HG03378 (cell line): Measurements from ENCODE around the gene JARID2.

Experiments used
- ATAC-seq: cut with Tn5 transposase; IDR thresholded peaks from one replicate; pipeline ENCODE4 v1.9.1; 2021; ENCODE audit warnings: mild to moderate bottlenecking, moderate library complexity; ENCODE audit not compliant: unreplicated experiment

JARID2 gene

GRCh38 chr6:15389765-15390723 lies 144.2 kb downstream of the JARID2 start:
- no peak for ATAC-seq

DNA sequence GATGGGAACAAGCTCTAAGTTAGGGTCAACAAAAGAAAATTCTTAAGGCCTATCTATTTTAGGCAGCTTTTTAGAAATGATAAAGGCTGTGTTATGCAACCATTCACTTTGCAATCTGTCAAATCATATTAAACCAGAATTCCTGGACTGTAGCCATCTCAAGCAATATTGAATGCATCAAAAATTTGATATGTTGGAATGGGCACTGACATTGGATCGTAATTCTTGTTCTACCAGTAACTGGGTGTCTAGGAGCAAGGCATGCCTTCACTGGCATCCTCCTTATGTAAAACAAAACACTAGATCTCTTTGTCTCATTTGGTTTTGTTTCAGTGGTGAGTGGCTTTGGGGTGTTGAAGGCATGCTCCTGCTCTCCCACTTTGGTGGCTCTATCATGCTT lies 145.6 kb downstream of the JARID2 start:
- ATAC-seq = no peak

DNA sequence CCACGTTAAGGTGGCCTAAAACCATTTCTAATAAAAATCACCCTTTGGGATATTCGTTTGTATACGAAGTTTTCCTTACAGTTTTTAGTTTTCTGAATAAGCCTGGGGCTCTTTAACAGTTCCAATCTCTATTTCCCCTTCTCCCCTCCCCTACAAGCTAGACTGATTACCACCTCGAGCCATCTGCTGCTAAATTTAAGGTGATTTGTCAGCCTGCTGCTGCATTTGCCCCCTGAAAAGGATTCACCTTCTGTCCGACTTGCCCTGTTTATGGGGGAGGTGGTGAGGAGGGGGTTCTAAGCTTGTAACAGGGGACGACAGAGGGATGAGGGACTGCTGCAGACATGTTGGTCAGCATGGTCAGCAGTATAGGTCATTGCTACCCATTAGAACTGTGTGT lies 146.3 kb downstream of the JARID2 start:
- ATAC-seq = no peak

- no peak for ATAC-seq
Observed at GRCh38 chr6:15393605-15394004, 147.7 kb downstream of the JARID2 start.

DNA sequence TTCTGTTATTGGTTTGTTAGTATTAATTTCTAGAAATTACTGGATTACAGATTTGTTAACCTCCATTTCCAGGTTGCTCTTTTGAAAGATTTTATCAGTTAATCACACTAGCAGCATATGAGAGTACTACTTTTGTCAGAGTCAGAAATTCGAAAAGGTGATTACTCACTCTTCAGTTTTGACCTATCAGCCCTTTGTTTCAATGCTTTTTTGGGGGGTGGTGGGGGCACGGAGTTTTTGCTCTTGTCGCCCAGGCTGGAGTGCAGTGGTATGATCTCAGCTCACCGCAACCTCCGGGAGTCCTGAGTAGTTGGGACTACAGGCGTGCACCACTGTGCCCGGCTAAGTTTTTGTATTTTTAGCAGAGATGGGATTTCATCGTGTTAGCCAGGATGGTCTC lies 149.2 kb downstream of the JARID2 start:
- ATAC-seq = no peak

DNA sequence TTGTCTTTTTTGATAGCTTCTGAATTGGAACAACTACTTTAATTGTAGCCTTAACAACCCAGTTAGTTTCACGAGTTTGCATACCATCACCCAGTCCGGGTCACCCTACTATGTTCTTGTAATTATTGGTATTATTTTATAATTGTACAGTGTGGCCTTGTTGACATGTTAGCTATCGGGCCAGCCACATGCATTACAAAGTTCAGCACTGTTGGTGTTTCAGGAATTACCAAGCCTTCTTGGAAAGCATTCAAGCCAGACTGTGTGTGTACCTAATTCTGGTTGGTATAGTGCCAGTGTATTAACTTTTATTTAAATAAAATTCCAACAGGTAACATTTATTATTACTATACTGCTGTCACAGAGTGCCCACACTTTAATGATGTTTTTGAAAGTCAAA lies 150.9 kb downstream of the JARID2 start:
- no peak for ATAC-seq

GRCh38 chr6:15398633-15399275 lies 152.9 kb downstream of the JARID2 start:
- ATAC-seq = peak; percentile 61

GRCh38 chr6:15399641-15400470 lies 154.0 kb downstream of the JARID2 start:
- no peak for ATAC-seq

GRCh38 chr6:15400572-15401004 lies 154.7 kb downstream of the JARID2 start:
- no peak for ATAC-seq

DNA sequence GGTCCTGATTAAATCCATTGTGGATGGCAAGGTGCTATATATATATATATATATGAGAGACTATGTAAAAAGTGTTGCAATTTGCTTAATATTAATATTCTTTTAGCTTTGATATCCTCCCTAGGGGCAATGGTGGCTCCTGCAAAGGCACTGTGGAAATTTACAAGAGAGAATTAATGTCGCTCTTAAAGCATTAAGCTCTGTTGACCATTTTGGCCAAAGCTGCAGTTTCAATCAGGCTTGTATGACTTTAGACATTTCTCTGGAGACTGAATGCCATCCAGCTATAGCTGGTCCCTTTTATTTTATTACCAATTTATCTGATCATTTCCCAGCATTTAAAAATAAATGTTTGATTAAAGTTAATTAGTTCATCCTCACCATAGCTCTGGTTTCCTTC lies 155.3 kb downstream of the JARID2 start:
- no peak for ATAC-seq

DNA sequence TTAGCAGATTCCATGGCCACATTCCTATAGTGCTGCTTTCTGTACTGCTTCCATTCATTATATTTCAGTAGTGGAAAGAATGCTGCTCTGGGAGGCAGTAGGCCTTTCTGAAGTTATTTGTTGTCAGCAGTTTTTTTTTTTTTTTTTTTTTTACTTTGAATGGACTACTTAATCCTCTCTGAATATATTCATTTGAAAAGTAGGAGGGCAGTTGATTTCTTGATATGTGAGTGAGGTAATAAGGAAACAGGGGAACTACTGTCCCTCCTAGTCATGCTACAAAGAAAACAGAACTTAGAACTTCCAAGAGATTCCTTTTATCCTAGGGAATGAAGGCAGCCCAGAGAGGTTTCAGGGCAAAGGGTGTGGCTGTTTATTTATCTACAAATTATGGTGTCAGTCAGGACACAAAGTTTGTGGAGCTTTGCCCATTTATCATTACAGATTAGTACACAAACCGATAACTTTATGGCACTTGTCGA lies 155.9 kb downstream of the JARID2 start:
- no peak for ATAC-seq

DNA sequence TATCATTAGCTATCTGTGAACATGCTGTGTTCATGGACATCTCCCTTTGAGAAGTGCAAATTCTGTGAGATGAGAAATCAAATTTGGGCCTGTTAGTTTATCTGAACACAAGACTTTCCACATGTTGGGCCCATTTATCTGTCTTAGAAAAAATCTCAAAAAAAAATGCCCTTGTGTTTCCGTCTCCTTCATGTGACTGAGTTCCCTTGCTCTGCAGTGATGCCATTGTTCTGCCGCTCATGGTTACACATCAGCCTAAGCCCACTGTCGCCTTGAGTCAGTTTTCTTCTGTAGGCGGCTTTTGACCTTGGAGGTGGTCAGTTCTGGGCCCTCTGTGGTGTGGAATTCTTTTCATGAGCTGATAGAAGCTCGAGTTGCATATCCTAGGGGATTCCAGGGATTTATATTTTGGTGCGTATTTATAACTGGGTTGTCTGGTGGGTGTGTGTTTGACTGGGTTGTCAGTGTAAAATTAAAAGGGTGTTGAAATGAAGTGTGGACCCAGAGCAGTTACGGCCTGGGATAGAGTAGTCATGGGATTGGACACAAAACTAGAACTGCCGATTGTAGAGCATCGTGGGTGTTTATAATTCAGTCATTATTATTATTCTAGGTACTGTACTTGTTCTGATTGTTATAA lies 156.7 kb downstream of the JARID2 start:
- no peak for ATAC-seq

GRCh38 chr6:15403094-15403755 lies 157.4 kb downstream of the JARID2 start:
- ATAC-seq = no peak

DNA sequence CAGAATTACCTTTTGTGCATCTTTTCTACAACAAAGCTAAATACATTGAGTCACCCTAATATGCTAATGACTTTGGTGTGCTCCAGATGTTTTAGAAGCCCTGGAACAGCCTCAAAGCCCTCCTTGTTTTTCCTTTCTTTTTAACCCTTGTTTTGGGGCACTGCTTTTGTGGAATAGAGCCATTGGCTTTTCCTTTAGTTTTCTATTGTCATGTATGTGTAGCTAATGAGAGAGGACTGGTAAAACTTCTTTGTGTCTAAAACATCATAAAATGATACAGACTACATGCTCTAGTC lies 158.8 kb downstream of the JARID2 start:
- no peak for ATAC-seq

GRCh38 chr6:15405129-15406068 lies 159.5 kb downstream of the JARID2 start:
- ATAC-seq = no peak

GRCh38 chr6:15406452-15406851 lies 160.6 kb downstream of the JARID2 start:
- no peak for ATAC-seq

DNA sequence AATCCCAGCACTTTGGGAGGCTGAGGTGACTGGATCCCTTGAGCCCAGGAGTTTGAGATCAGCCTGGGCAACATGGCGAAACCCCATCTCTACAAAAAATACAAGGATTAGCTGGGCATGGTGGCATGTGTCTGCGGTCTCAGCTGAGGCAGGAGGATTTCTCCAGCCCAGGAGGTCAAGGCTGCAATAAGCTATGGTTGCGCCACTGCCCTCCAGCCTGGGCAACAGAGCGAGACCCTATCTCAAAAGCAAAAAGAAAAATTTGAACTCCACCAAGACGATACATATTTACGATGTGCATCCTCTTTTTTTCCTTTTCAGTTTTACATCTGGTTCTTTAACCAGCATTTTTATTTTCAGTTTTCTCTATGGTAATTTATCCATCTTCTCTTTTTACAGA lies 162.1 kb downstream of the JARID2 start:
- ATAC-seq = no peak

DNA sequence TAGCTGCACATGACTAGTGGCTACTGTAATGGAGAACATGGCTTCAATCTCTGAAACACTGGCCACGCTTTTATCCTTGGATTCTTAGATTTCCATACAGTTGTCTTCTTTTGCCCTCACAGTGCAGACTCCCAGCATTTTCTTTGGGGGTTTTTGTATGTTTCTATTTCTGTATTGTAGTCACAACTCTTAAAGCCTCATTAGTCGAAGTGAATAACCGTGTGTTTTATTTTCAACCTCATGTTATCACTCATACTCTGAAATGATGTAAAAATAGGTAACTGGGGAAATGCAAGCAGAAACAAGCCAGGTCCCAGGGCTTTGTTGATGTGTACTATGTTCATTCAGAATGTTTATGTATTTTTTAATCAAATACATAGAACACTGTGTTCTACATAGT lies 162.9 kb downstream of the JARID2 start:
- peak; percentile 37 for ATAC-seq
